Renal cortex interstitium (tissue), 11 donors: ENCODE data around the gene CDHR5. TPM values are rescaled to one million over a fixed set of nuclear protein-coding genes. Genes with fewer than 3 reads are reported as not detected.

Source experiments
- DNase-seq, 11 donors: peaks; one replicate each; pipeline ENCODE4 v3.0.0-alpha.2; 2013; ENCODE audit warnings: low read depth in 9 of 11, low spot score in 4 of 11; ENCODE audit errors: extremely low read depth in 1 of 11
- polyA plus RNA-seq, 3 donors: library from polyadenylated mRNA; unstranded; fragments of 120-200 nt; gene quantifications; one replicate each; pipeline ENCODE4 v1.2.1, GENCODE V29; 2013; ENCODE audit not compliant: insufficient read length in 3 of 3

Gene CDHR5
- polyA plus RNA-seq, 3 donors, result 40.3 to 65.3 (median 40.7) TPM

- no peak for DNase-seq
Measured at GRCh38 chr11:597166-597725, 27.5 kb downstream of the CDHR5 start.

GRCh38 chr11:596374-596773 is 28.4 kb downstream of the CDHR5 start:
- no peak for DNase-seq

GRCh38 chr11:595400-595799 is 29.4 kb downstream of the CDHR5 start:
- DNase-seq, result no peak

- no peak for DNase-seq
Measured at GRCh38 chr11:593347-593746, 31.4 kb downstream of the CDHR5 start.

- DNase-seq, result no peak
Measured at GRCh38 chr11:592918-593317, 31.8 kb downstream of the CDHR5 start.

- DNase-seq, result no peak
Measured at GRCh38 chr11:592501-592900, 32.3 kb downstream of the CDHR5 start.

- DNase-seq, result no peak
Measured at GRCh38 chr11:590997-591396, 33.8 kb downstream of the CDHR5 start.

- no peak for DNase-seq
Measured at GRCh38 chr11:589798-590197, 35.0 kb downstream of the CDHR5 start.

GRCh38 chr11:587978-588380 is 36.8 kb downstream of the CDHR5 start:
- DNase-seq, result no peak

- DNase-seq, result no peak
Measured at GRCh38 chr11:587546-587945, 37.2 kb downstream of the CDHR5 start.

- no peak for DNase-seq
Measured at GRCh38 chr11:586376-587316, 38.1 kb downstream of the CDHR5 start.

GRCh38 chr11:584287-584686 is 40.5 kb downstream of the CDHR5 start:
- DNase-seq, result no peak

GRCh38 chr11:581752-582151 is 43.0 kb downstream of the CDHR5 start:
- no peak for DNase-seq

GRCh38 chr11:581342-581741 is 43.4 kb downstream of the CDHR5 start:
- no peak for DNase-seq

GRCh38 chr11:579830-580601 is 44.7 kb downstream of the CDHR5 start:
- no peak for DNase-seq

GRCh38 chr11:578276-579035 is 46.3 kb downstream of the CDHR5 start:
- DNase-seq, result no peak

GRCh38 chr11:577611-577894 is 47.2 kb downstream of the CDHR5 start:
- no peak for DNase-seq

- no peak for DNase-seq
Measured at GRCh38 chr11:576811-577610, 47.7 kb downstream of the CDHR5 start.
